ENCODE measurements around the gene PCSK6.

Gene PCSK6

GRCh38 chr15:101316529-101316928, 173.0 kb downstream of the PCSK6 start:
- no peak for DNase-seq (ENCODE audit: low read depth)
- no peak for TF ChIP-seq CTCF (IDR thresholded peaks at IDR 0.05; ENCODE audit: low read length, missing control alignments)
- H3K4me3 ChIP-seq (replicated peaks; ENCODE audit: low read depth, low read length): no peak overlapping the region

DNA sequence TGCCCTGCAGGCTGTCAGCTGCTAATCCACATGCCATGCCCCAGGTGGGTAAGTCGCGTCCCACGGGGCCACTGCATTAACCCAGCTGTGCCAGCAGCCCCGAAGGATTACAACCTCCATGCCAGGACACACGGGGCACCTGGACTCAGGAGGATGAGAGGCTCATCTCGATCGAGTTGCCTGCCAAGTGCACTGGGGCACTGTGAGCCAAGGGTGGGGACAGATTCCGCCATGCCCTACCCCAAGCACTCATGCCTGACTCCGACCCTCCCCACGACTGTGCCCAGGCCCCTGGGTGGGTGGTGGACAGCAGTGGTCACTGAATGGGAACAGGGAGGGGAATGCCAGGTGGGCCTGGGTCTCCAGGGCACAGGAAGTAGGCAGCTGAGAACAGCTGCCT, 173.8 kb downstream of the PCSK6 start:
- H3K4me3 ChIP-seq (replicated peaks; ENCODE audit: low read depth, low read length): no peak overlapping the region
- TF ChIP-seq CTCF (IDR thresholded peaks at IDR 0.05; ENCODE audit: low read length, missing control alignments): no peak
- no peak for DNase-seq (ENCODE audit: low read depth)

- DNase-seq (ENCODE audit: low read depth): no peak
- no peak overlapping the region for H3K4me3 ChIP-seq (replicated peaks; ENCODE audit: low read depth, low read length)
- no peak for TF ChIP-seq CTCF (IDR thresholded peaks at IDR 0.05; ENCODE audit: low read length, missing control alignments)
Observed at GRCh38 chr15:101314336-101315125, 175.0 kb downstream of the PCSK6 start.

DNA sequence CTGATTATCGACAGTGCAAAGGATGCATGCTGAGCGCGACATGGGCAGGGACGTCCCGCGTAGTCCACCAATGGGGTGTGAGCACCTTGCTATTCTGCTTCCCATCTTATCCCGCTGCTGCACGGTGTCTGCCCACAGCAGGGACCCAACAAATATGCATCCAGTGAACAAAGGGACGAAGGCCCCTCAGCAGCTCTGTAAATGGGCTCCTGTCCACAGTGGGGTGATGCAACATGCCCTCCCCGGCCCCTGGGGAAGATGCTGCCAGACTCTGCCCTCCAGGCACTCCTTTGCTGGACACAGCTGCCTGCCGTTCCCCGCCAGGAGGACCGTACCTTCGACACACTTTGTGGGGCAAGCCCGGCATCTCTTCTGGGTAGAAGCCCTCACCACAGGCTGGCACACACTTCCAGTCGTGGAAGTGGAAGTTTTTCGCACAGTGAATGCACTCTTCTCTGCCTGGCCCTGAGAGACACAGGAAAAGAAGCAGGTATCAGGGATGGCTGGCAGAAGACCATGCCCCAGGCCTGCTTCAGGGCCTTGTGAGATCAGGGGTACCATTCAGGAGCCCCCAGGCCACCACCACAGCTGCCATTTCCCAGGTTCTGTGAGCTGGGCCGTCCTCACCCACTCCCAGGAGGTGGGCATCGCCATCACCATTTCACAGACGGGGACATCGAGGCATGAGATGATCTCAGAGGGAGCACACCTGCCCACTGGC, 176.3 kb downstream of the PCSK6 start:
- DNase-seq (ENCODE audit: low read depth): no peak
- TF ChIP-seq CTCF (IDR thresholded peaks at IDR 0.05; ENCODE audit: low read length, missing control alignments): no peak
- no peak overlapping the region for H3K4me3 ChIP-seq (replicated peaks; ENCODE audit: low read depth, low read length)

DNA sequence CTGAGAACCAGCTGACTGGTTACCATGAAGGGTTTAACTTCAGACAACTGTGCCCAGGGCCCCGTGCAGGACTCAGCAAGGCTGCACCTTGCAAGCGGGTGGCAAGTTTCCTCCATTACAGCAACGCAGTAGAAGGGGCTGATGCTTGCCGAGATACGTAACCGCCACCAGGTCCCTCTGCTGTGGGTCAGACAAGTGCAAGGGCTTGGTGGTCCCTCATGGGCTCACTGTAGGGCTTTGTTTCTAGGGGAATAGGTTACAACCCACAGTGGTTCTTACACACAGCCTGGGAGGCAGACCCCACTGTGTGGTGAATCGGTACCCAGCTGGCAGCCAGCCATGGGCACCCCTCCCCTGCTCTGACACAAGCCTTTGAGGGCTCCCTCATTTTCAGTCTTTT, 179.0 kb downstream of the PCSK6 start:
- DNase-seq (ENCODE audit: low read depth): no peak
- TF ChIP-seq CTCF (IDR thresholded peaks at IDR 0.05; ENCODE audit: low read length, missing control alignments): no peak

DNA sequence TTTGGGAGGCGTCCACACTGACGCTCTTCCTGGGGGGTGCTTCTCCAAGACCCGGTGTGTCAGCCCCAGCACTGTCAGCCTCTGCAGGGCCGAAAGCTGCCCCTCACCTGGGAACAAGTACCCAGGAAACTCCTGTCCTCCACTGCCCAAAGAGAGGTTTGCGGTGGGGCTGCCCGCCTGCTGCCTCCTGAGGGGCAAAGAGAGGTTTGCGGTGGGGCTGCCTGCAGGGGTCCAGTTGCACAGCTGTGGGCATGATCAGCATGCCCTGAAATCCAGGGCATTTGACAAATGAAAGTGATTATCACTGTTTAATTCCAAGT, 179.4 kb downstream of the PCSK6 start:
- no peak overlapping the region for H3K4me3 ChIP-seq (replicated peaks; ENCODE audit: low read depth, low read length)
- no peak for DNase-seq (ENCODE audit: low read depth)
- TF ChIP-seq CTCF (IDR thresholded peaks at IDR 0.05; ENCODE audit: low read length, missing control alignments): no peak

More for the DNA sequence above, 179.0 kb downstream of the PCSK6 start:
- H3K4me3 ChIP-seq (replicated peaks; ENCODE audit: low read depth, low read length): no peak overlapping the region

Data from fibroblast of pulmonary artery (primary cell).